GM23338 (cell line): ENCODE results near the gene NFATC1. TPM values are rescaled to one million over a fixed set of nuclear protein-coding genes. Genes with fewer than 3 reads are reported as not detected.

Source experiments
- ATAC-seq: fragments of 200-7000 bp; cut with Tn5 transposase; 3 replicates; pipeline ENCODE4 v1.9.1; 2020
- DNase-seq: peaks from one replicate; pipeline ENCODE4 v3.0.0-alpha.2; 2015; ENCODE audit warnings: low spot score
- H2AFZ ChIP-seq: fragments of 200-600 bp; sonication (generic); 2 replicates; pipeline ENCODE4 v1.8.0; 2016; ENCODE audit warnings: antibody characterized with exemption, mild to moderate bottlenecking, moderate library complexity
- H3F3A ChIP-seq: fragments of 200-600 bp; sonication (generic); replicated peaks from 2 replicates; pipeline ENCODE4 v1.8.0; 2017; ENCODE audit warnings: antibody characterized with exemption, mixed run types, low read depth
- H3K27ac ChIP-seq: fragments of 200-600 bp; sonication (generic); 2 replicates; pipeline ENCODE4 v1.6.1; 2016; ENCODE audit warnings: low read depth
- H3K27me3 ChIP-seq: fragments of 200-600 bp; sonication (generic); 2 replicates; pipeline ENCODE4 v1.8.0; 2016; ENCODE audit warnings: mild to moderate bottlenecking, mixed run types, moderate library complexity; ENCODE audit not compliant: insufficient read depth
- H3K36me3 ChIP-seq: fragments of 200-600 bp; sonication (generic); 2 replicates; pipeline ENCODE4 v1.8.0; 2016; ENCODE audit warnings: mild to moderate bottlenecking; ENCODE audit not compliant: insufficient read depth
- H3K4me1 ChIP-seq: fragments of 200-600 bp; sonication (generic); 2 replicates; pipeline ENCODE4 v1.8.0; 2016; ENCODE audit warnings: mild to moderate bottlenecking, moderate library complexity; ENCODE audit not compliant: insufficient read depth
- H3K4me2 ChIP-seq: fragments of 200-600 bp; sonication (generic); 2 replicates; pipeline ENCODE4 v1.7.1; 2017; ENCODE audit warnings: mixed run types
- H3K4me3 ChIP-seq: fragments of 200-600 bp; sonication (generic); 2 replicates; pipeline ENCODE4 v1.6.1; 2016; ENCODE audit warnings: mixed run types
- H3K79me2 ChIP-seq: fragments of 200-600 bp; sonication (generic); replicated peaks from 2 replicates; pipeline ENCODE4 v1.8.0; 2017; ENCODE audit warnings: mild to moderate bottlenecking; ENCODE audit not compliant: insufficient read depth
- H3K9me2 ChIP-seq: fragments of 200-600 bp; sonication (generic); 2 replicates; pipeline ENCODE4 v1.8.0; 2017; ENCODE audit not compliant: insufficient read depth
- H4K20me1 ChIP-seq: fragments of 200-600 bp; sonication (generic); replicated peaks from 2 replicates; pipeline ENCODE4 v1.8.0; 2017; ENCODE audit warnings: mild to moderate bottlenecking; ENCODE audit not compliant: insufficient read depth
- H3K27ac Mint-ChIP-seq: 2 replicates; pipeline ENCODE4 v1.8.0; 2020; ENCODE audit warnings: inconsistent platforms, mild to moderate bottlenecking, moderate library complexity, mixed read lengths
- H3K27me3 Mint-ChIP-seq: 3 replicates; pipeline ENCODE4 v1.8.0; 2022; ENCODE audit warnings: low read depth, mild to moderate bottlenecking, moderate library complexity, mixed read lengths, inconsistent platforms; ENCODE audit not compliant: insufficient read depth, poor library complexity
- H3K36me3 Mint-ChIP-seq: 3 replicates; pipeline ENCODE4 v1.8.0; 2021; ENCODE audit warnings: low read depth, mild to moderate bottlenecking, inconsistent platforms, moderate library complexity, mixed read lengths
- H3K4me1 Mint-ChIP-seq: 3 replicates; pipeline ENCODE4 v1.8.0; 2020; ENCODE audit warnings: mild to moderate bottlenecking, inconsistent platforms, mixed read lengths
- H3K4me3 Mint-ChIP-seq: 3 replicates; pipeline ENCODE4 v1.8.0; 2021; ENCODE audit warnings: moderate library complexity, mild to moderate bottlenecking, inconsistent platforms, mixed read lengths
- H3K9me3 Mint-ChIP-seq: 3 replicates; pipeline ENCODE4 v1.8.0; 2020; ENCODE audit warnings: moderate library complexity, mild to moderate bottlenecking, inconsistent platforms, mixed read lengths
- CREB1 ChIP-seq: fragments of 250-450 bp; sonication (Bioruptor Pico); IDR thresholded peaks from 2 replicates; pipeline ENCODE4 v1.5.0; 2020; ENCODE audit warnings: low read depth, mild to moderate bottlenecking, moderate library complexity
- EZH2phosphoT487 ChIP-seq: fragments of 200-600 bp; sonication (generic); IDR thresholded peaks from one replicate; pipeline ENCODE4 v1.8.1; 2018; ENCODE audit warnings: antibody characterized with exemption; ENCODE audit not compliant: unreplicated experiment
- JUNB ChIP-seq: IDR thresholded peaks from one replicate; pipeline ENCODE4 v1.6.1; 2016; ENCODE audit warnings: antibody characterized with exemption; ENCODE audit not compliant: unreplicated experiment
- NANOG ChIP-seq: IDR thresholded peaks from 2 replicates; pipeline ENCODE4 v1.6.1; 2016; ENCODE audit warnings: antibody characterized with exemption, borderline replicate concordance
- POLR2AphosphoS5 ChIP-seq: IDR thresholded peaks from 2 replicates; pipeline ENCODE4 v1.6.1; 2016; ENCODE audit warnings: antibody characterized with exemption, low read depth
- STAT1 ChIP-seq: IDR thresholded peaks from one replicate; pipeline ENCODE4 v1.6.1; 2016; ENCODE audit warnings: antibody characterized with exemption; ENCODE audit not compliant: unreplicated experiment
- ZNF114 ChIP-seq: fragments of 250-450 bp; sonication (Bioruptor Pico); IDR thresholded peaks from 2 replicates; pipeline ENCODE4 v1.5.0; 2020; ENCODE audit warnings: mild to moderate bottlenecking, moderate library complexity
- ZNF331 ChIP-seq: fragments of 250-450 bp; sonication (Bioruptor Pico); IDR thresholded peaks from 2 replicates; pipeline ENCODE4 v1.5.0; 2020; ENCODE audit warnings: low read depth, mild to moderate bottlenecking, moderate library complexity
- polyA plus RNA-seq: library from polyadenylated mRNA; unstranded; fragments of >200 nt; fragmentation: Nextera tagmentation; extraction: Ambion mirVana; gene quantifications from 2 replicates; pipeline ENCODE4 v1.2.1, GENCODE V29; 2016
- total RNA-seq: library from RNA; depleted of rRNA; stranded (reverse); fragments of >200 nt; shearing (Covaris generic); gene quantifications from 2 replicates; pipeline ENCODE4 v1.2.3, GENCODE V29; 2014
- TF ChIP-seq, protein P1 (sequence below), 2 experiments: fragments of 200-600 bp in 1 of 2; sonication (generic) in 1 of 2; conservative IDR thresholded peaks; 2 replicates each; pipeline versions ENCODE4 v1.5.1 to v1.6.1; 2016 to 2017; ENCODE audit warnings: antibody characterized with exemption in 2 of 2, low read depth in 2 of 2, mild to moderate bottlenecking in 2 of 2, moderate library complexity in 1 of 2
- TF ChIP-seq, protein P2 (sequence below): fragments of 250-450 bp; sonication (Bioruptor Pico); IDR thresholded peaks from 2 replicates; pipeline ENCODE4 v1.5.0; 2020; ENCODE audit warnings: mild to moderate bottlenecking, moderate library complexity

NFATC1 gene
- total and polyA plus RNA-seq, 2 experiments from 2014 or later = 3.9 to 6.4 TPM

GRCh38 chr18:79440316-79441110, 44.8 kb downstream of the NFATC1 start:
- no peak overlapping the region for H3K4me3 ChIP-seq
- H3F3A ChIP-seq = no peaks in the 10 kb centered on the region
- H3K27me3 ChIP-seq = no peaks in the 10 kb centered on the region
- H3K79me2 ChIP-seq = no peaks in the 10 kb centered on the region
- no peaks in the 10 kb centered on the region for H3K9me2 ChIP-seq
- no peak overlapping the region for H3K4me2 ChIP-seq
- no peak for DNase-seq
- H2AFZ ChIP-seq = no peak overlapping the region
- H4K20me1 ChIP-seq = no peaks in the 10 kb centered on the region
- peaks cover 6% of the 10 kb centered on the region for H3K27me3 Mint-ChIP-seq
- no peaks in the 10 kb centered on the region for H3K4me1 ChIP-seq
- H3K36me3 Mint-ChIP-seq = no peaks in the 10 kb centered on the region
- ATAC-seq = no peak
- no peak overlapping the region for H3K27ac Mint-ChIP-seq
- no peak overlapping the region for H3K27ac ChIP-seq
- H3K36me3 ChIP-seq = no peaks in the 10 kb centered on the region
- no peaks in the 10 kb centered on the region for H3K4me1 Mint-ChIP-seq
- H3K4me3 Mint-ChIP-seq = no peak overlapping the region
- H3K9me3 Mint-ChIP-seq = no peaks in the 10 kb centered on the region
- TF ChIP-seq ZNF114 (CRISPR knock-in tag) (no peak), ZNF331 (CRISPR knock-in tag) (no peak), EZH2phosphoT487 (no peak), STAT1 (no peak)
- TF ChIP-seq, protein P1, sequence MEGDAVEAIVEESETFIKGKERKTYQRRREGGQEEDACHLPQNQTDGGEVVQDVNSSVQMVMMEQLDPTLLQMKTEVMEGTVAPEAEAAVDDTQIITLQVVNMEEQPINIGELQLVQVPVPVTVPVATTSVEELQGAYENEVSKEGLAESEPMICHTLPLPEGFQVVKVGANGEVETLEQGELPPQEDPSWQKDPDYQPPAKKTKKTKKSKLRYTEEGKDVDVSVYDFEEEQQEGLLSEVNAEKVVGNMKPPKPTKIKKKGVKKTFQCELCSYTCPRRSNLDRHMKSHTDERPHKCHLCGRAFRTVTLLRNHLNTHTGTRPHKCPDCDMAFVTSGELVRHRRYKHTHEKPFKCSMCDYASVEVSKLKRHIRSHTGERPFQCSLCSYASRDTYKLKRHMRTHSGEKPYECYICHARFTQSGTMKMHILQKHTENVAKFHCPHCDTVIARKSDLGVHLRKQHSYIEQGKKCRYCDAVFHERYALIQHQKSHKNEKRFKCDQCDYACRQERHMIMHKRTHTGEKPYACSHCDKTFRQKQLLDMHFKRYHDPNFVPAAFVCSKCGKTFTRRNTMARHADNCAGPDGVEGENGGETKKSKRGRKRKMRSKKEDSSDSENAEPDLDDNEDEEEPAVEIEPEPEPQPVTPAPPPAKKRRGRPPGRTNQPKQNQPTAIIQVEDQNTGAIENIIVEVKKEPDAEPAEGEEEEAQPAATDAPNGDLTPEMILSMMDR (conservative IDR thresholded peaks at IDR 0.05; ENCODE audit: low read depth in 2 of 2) = no peak

- Mint-ChIP-seq H3K36me3 (no peaks in the 10 kb centered on the region), H3K4me3 (no peak overlapping the region), H3K27ac (no peak overlapping the region), H3K4me1 (peaks cover 7% of the 10 kb centered on the region), H3K9me3 (no peaks in the 10 kb centered on the region), H3K27me3 (peaks cover 8% of the 10 kb centered on the region)
- H3K27ac ChIP-seq = no peak overlapping the region
- H4K20me1 ChIP-seq = no peaks in the 10 kb centered on the region
- no peaks in the 10 kb centered on the region for H3K9me2 ChIP-seq
- no peaks in the 10 kb centered on the region for H3K79me2 ChIP-seq
- H3K4me1 ChIP-seq = no peaks in the 10 kb centered on the region
- ATAC-seq (no peak), DNase-seq (no peak)
- no peaks in the 10 kb centered on the region for H3K27me3 ChIP-seq
- H2AFZ ChIP-seq = no peak overlapping the region
- H3F3A ChIP-seq = no peaks in the 10 kb centered on the region
- no peak overlapping the region for H3K4me2 ChIP-seq
- H3K4me3 ChIP-seq = no peak overlapping the region
- no peaks in the 10 kb centered on the region for H3K36me3 ChIP-seq
- TF ChIP-seq JUNB = no peak
- TF ChIP-seq, protein P1 (conservative IDR thresholded peaks at IDR 0.05; ENCODE audit: low read depth in 2 of 2) = no peak
- TF ChIP-seq NANOG = no peak
- no peak for TF ChIP-seq ZNF114 (CRISPR knock-in tag)
- TF ChIP-seq ZNF331 (CRISPR knock-in tag) = no peak
- TF ChIP-seq, protein P2, sequence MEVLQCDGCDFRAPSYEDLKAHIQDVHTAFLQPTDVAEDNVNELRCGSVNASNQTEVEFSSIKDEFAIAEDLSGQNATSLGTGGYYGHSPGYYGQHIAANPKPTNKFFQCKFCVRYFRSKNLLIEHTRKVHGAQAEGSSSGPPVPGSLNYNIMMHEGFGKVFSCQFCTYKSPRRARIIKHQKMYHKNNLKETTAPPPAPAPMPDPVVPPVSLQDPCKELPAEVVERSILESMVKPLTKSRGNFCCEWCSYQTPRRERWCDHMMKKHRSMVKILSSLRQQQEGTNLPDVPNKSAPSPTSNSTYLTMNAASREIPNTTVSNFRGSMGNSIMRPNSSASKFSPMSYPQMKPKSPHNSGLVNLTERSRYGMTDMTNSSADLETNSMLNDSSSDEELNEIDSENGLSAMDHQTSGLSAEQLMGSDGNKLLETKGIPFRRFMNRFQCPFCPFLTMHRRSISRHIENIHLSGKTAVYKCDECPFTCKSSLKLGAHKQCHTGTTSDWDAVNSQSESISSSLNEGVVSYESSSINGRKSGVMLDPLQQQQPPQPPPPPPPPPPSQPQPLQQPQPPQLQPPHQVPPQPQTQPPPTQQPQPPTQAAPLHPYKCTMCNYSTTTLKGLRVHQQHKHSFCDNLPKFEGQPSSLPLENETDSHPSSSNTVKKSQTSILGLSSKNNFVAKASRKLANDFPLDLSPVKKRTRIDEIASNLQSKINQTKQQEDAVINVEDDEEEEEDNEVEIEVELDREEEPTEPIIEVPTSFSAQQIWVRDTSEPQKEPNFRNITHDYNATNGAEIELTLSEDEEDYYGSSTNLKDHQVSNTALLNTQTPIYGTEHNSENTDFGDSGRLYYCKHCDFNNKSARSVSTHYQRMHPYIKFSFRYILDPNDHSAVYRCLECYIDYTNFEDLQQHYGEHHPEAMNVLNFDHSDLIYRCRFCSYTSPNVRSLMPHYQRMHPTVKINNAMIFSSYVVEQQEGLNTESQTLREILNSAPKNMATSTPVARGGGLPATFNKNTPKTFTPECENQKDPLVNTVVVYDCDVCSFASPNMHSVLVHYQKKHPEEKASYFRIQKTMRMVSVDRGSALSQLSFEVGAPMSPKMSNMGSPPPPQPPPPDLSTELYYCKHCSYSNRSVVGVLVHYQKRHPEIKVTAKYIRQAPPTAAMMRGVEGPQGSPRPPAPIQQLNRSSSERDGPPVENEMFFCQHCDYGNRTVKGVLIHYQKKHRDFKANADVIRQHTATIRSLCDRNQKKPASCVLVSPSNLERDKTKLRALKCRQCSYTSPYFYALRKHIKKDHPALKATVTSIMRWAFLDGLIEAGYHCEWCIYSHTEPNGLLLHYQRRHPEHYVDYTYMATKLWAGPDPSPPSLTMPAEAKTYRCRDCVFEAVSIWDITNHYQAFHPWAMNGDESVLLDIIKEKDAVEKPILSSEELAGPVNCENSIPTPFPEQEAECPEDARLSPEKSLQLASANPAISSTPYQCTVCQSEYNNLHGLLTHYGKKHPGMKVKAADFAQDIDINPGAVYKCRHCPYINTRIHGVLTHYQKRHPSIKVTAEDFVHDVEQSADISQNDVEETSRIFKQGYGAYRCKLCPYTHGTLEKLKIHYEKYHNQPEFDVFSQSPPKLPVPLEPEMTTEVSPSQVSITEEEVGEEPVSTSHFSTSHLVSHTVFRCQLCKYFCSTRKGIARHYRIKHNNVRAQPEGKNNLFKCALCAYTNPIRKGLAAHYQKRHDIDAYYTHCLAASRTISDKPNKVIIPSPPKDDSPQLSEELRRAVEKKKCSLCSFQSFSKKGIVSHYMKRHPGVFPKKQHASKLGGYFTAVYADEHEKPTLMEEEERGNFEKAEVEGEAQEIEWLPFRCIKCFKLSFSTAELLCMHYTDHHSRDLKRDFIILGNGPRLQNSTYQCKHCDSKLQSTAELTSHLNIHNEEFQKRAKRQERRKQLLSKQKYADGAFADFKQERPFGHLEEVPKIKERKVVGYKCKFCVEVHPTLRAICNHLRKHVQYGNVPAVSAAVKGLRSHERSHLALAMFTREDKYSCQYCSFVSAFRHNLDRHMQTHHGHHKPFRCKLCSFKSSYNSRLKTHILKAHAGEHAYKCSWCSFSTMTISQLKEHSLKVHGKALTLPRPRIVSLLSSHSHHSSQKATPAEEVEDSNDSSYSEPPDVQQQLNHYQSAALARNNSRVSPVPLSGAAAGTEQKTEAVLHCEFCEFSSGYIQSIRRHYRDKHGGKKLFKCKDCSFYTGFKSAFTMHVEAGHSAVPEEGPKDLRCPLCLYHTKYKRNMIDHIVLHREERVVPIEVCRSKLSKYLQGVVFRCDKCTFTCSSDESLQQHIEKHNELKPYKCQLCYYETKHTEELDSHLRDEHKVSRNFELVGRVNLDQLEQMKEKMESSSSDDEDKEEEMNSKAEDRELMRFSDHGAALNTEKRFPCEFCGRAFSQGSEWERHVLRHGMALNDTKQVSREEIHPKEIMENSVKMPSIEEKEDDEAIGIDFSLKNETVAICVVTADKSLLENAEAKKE (CRISPR knock-in tag) = no peak
- TF ChIP-seq STAT1 = no peak
- TF ChIP-seq CREB1 = no peak
- TF ChIP-seq POLR2AphosphoS5 = no peak
- no peak for TF ChIP-seq EZH2phosphoT487
Observed at GRCh38 chr18:79441420-79441819, 45.7 kb downstream of the NFATC1 start.
